GM12878 (cell line): ENCODE measurements around the gene RAD51B. TPM values are rescaled to one million over a fixed set of nuclear protein-coding genes. Genes with fewer than 3 reads are reported as not detected.

Source experiments
- ATAC-seq: fragments of 200-7000 bp; cut with Tn5 transposase; 3 replicates; pipeline ENCODE4 v1.9.1; 2020; ENCODE audit warnings: mild to moderate bottlenecking, moderate library complexity
- BruUV-seq: library from RNA; stranded (reverse); fragments of 400-500 nt; replicated peaks from 2 replicates; lab custom pipeline; 2021; lab: Mats Ljungman, UMichigan
- CTCF ChIA-PET: fragments of 300-600 bp; sonication (Branson Sonifier 250); formaldehyde crosslinking; extraction: SDS; loops from one replicate; lab custom pipeline; 2021; ENCODE audit warnings: inconsistent platforms; lab: Yijun Ruan, JAX
- POLR2A ChIA-PET: fragments of 350-600 bp; formaldehyde crosslinking; extraction: SDS; loops from one replicate; lab custom pipeline; 2021; ENCODE audit warnings: inconsistent platforms; lab: Charles Lee
- RAD21 ChIA-PET: fragments of 300-600 bp; sonication (Branson Sonifier 250); formaldehyde crosslinking; loops from one replicate; lab custom pipeline; 2023; ENCODE audit warnings: antibody characterized with exemption; ENCODE audit not compliant: unreplicated experiment; lab: Charles Lee
- SMC1A ChIA-PET: fragments of 300-600 bp; sonication (Branson Sonifier 250); formaldehyde crosslinking; loops from one replicate; lab custom pipeline; 2023; ENCODE audit not compliant: unreplicated experiment, uncharacterized antibody; lab: Charles Lee
- DNase-seq: peaks from one replicate; pipeline ENCODE4 v3.0.0-alpha.2; 2011; ENCODE audit warnings: low read depth, low spot score
- FAIRE-seq: peaks from 3 replicates; lab custom pipeline; 2011; peaks lifted over from hg19 to GRCh38; lab: Jason Lieb, UNC
- H2AFZ ChIP-seq: 2 replicates; pipeline ENCODE4 v1.6.0; 2011; ENCODE audit warnings: low read depth, low read length, control low read depth; ENCODE audit not compliant: control insufficient read depth
- H3K27ac ChIP-seq: 2 replicates; pipeline ENCODE4 v1.5.1; 2011; ENCODE audit warnings: control low read depth; ENCODE audit not compliant: control insufficient read depth, insufficient read depth
- H3K27me3 ChIP-seq, 2 experiments: replicated peaks in 1 of 2; 2 replicates each; pipeline versions ENCODE4 v1.6.0 to v1.6.1; 2011; ENCODE audit warnings: low read length in 1 of 2; ENCODE audit not compliant: control insufficient read depth in 2 of 2, insufficient read depth in 2 of 2
- H3K36me3 ChIP-seq, 2 experiments: 2 replicates each; pipeline ENCODE4 v1.5.1; 2011; ENCODE audit warnings: low read length in 1 of 2; ENCODE audit not compliant: control insufficient read depth in 2 of 2, insufficient read depth in 2 of 2
- H3K4me1 ChIP-seq: 2 replicates; pipeline ENCODE4 v1.6.1; 2011; ENCODE audit warnings: mild to moderate bottlenecking, low read length, moderate library complexity, mixed read lengths; ENCODE audit not compliant: control insufficient read depth, insufficient read depth
- H3K4me2 ChIP-seq: 2 replicates; pipeline ENCODE4 v1.6.0; 2011; ENCODE audit warnings: control low read depth; ENCODE audit not compliant: control insufficient read depth, insufficient read depth
- H3K4me3 ChIP-seq: fragments of 200-600 bp; sonication (generic); 2 replicates; pipeline ENCODE4 v1.5.1; 2016
- H3K79me2 ChIP-seq: 2 replicates; pipeline ENCODE4 v1.6.0; 2011; ENCODE audit warnings: low read length; ENCODE audit not compliant: control insufficient read depth, insufficient read depth
- H3K9ac ChIP-seq: 2 replicates; pipeline ENCODE4 v1.8.0; 2011; ENCODE audit warnings: low read length, control low read depth, mixed read lengths; ENCODE audit not compliant: control insufficient read depth, insufficient read depth
- H3K9me3 ChIP-seq: replicated peaks from 3 replicates; pipeline ENCODE4 v1.5.1; 2011; ENCODE audit warnings: mild to moderate bottlenecking, low read length; ENCODE audit not compliant: control insufficient read depth, insufficient read depth
- H4K20me1 ChIP-seq: 2 replicates; pipeline ENCODE4 v1.6.0; 2011; ENCODE audit not compliant: control insufficient read depth, insufficient read depth
- SIX5 ChIP-seq: IDR thresholded peaks from 2 replicates; pipeline ENCODE4 v1.6.1; 2011; ENCODE audit warnings: mild to moderate bottlenecking, low read depth, low read length, moderate library complexity; ENCODE audit not compliant: severe bottlenecking
- SMAD1 ChIP-seq: fragments of 450-650 bp; IDR thresholded peaks from 2 replicates; pipeline ENCODE4 v1.6.1; 2018; ENCODE audit warnings: mild to moderate bottlenecking, low read depth; ENCODE audit not compliant: partially characterized antibody
- WGBS: methylation state at CpG from one replicate; pipeline ENCODE4 v1.1.6; 2016; ENCODE audit warnings: low lambda C conversion rate; ENCODE audit not compliant: insufficient replicate concordance, insufficient coverage; ENCODE audit errors: missing lambda C conversion rate; 5-methylcytosine and 5-hydroxymethylcytosine counted together
- in situ Hi-C: fragments of 300-500 bp; cut with MboI; formaldehyde crosslinking; loops from 9 replicates; pipeline ENCODE4 v1.14.3; 2018; ENCODE audit warnings: mixed read lengths
- intact Hi-C: fragments of 100-400 bp; cut with micrococcal nuclease; formaldehyde crosslinking; loops from one replicate; pipeline ENCODE4 v1.14.2; 2022; ENCODE audit not compliant: unreplicated experiment
- polyA plus RNA-seq, 11 experiments: library from polyadenylated mRNA; depleted of rRNA in 4 of 11; unstranded in 6 of 11; stranded (reverse) in 5 of 11; fragments of >200 nt; fragmentation: Nextera tagmentation in 4 of 11; fragmentation: Illumina TruSeq in 1 of 11; extraction: Ambion mirVana in 4 of 11; extraction: Trizol in 1 of 11; gene quantifications; 1 replicate in 1 of 11; 2 replicates in 10 of 11; pipeline versions ENCODE4 v1.2.1 to v1.2.3, GENCODE V29; 2011 to 2016; ENCODE audit warnings: inconsistent platforms in 2 of 11, missing spikeins in 2 of 11, low read depth in 1 of 11
- total RNA-seq, 4 experiments: library from RNA; depleted of rRNA in 3 of 4; stranded (reverse); fragments of >200 nt in 3 of 4; fragmentation: Illumina TruSeq in 1 of 4; extraction: Trizol in 1 of 4; gene quantifications; 2 replicates each; pipeline versions ENCODE4 v1.2.1 to v1.2.3, GENCODE V29; 2013 to 2021
- TF ChIP-seq, protein P1 (sequence below): fragments of 150-350 bp; IDR thresholded peaks from 2 replicates; pipeline ENCODE4 v1.6.1; 2014; ENCODE audit warnings: mild to moderate bottlenecking, low read depth, low read length
- TF ChIP-seq, protein P2 (sequence below): fragments of 450-650 bp; IDR thresholded peaks from 2 replicates; pipeline ENCODE4 v1.6.1; 2018; ENCODE audit warnings: mild to moderate bottlenecking, low read depth, moderate library complexity; ENCODE audit not compliant: partially characterized antibody
- TF ChIP-seq, protein P3 (sequence below): IDR thresholded peaks from 2 replicates; pipeline ENCODE4 v1.6.1; 2012; ENCODE audit warnings: low read depth, low read length, improper control_type of control experiment

Gene RAD51B
- total and polyA plus RNA-seq, 10 of the 15 experiments (the other 5 are each of a cell fraction or from before 2014, with no cell fraction given), result 9.8 to 26.8 (median 21.3) TPM

DNA sequence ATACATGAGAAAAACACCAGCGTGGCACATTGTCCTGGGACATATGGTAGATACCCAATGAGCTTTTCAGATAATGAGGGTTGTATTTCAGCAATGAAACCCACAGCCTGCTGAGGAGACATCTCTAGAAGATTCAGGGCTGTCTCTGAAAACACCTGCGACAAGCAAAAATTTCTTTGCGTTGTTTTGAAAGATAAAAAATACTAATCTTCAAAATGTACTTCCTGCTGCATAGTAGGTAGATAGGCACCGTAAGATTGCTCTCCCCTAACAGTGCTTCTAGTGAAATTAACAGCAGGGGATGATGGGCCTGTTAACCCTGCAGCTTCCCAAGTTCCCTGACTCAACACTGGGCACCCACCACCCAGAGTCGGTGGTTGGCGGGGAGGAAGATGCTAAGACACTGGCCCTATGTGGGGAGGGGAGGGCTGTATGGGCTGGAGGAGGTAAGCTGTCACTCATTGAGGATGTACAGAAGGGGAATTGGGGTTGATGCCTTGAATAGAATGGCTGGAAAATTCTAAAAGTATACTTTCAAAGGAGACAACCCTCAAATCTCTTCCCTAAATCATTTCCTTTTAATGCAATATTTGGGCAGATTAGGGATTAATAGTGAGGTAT lies 953.3 kb downstream of the RAD51B start:
- Histone ChIP-seq H4K20me1 (no peaks in the 10 kb centered on the region), H3K27ac (no peak overlapping the region), H2AFZ (no peak overlapping the region), H3K4me2 (no peak overlapping the region), H3K4me3 (no peak overlapping the region), H3K4me1 (no peaks in the 10 kb centered on the region), H3K27me3 (no peaks in the 10 kb centered on the region), H3K79me2 (no peaks in the 10 kb centered on the region), H3K36me3 (no peaks in the 10 kb centered on the region), H3K9me3 (peaks cover 2% of the 10 kb centered on the region; the same call in 1 of the 3 replicates), H3K9ac (no peak overlapping the region)
- FAIRE-seq, result no peak
- ChIA-PET SMC1A (interaction anchor here (1.0 kb wide), 1 partner anchor 142 kb away, joined by 4 read pairs; no protein-coding TSS in a partner anchor), RAD21 (no interaction called here), CTCF (no interaction called here), POLR2A (no interaction called here)
- no peak for ATAC-seq
- BruUV-seq, result no TSS peak
- intact Hi-C loops (no loop called here), in situ Hi-C loops (no loop called here)
- TF ChIP-seq SMAD1 (no peak), SIX5 (no peak)
- TF ChIP-seq, protein P1, sequence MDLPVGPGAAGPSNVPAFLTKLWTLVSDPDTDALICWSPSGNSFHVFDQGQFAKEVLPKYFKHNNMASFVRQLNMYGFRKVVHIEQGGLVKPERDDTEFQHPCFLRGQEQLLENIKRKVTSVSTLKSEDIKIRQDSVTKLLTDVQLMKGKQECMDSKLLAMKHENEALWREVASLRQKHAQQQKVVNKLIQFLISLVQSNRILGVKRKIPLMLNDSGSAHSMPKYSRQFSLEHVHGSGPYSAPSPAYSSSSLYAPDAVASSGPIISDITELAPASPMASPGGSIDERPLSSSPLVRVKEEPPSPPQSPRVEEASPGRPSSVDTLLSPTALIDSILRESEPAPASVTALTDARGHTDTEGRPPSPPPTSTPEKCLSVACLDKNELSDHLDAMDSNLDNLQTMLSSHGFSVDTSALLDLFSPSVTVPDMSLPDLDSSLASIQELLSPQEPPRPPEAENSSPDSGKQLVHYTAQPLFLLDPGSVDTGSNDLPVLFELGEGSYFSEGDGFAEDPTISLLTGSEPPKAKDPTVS, result no peak
- TF ChIP-seq, protein P2, sequence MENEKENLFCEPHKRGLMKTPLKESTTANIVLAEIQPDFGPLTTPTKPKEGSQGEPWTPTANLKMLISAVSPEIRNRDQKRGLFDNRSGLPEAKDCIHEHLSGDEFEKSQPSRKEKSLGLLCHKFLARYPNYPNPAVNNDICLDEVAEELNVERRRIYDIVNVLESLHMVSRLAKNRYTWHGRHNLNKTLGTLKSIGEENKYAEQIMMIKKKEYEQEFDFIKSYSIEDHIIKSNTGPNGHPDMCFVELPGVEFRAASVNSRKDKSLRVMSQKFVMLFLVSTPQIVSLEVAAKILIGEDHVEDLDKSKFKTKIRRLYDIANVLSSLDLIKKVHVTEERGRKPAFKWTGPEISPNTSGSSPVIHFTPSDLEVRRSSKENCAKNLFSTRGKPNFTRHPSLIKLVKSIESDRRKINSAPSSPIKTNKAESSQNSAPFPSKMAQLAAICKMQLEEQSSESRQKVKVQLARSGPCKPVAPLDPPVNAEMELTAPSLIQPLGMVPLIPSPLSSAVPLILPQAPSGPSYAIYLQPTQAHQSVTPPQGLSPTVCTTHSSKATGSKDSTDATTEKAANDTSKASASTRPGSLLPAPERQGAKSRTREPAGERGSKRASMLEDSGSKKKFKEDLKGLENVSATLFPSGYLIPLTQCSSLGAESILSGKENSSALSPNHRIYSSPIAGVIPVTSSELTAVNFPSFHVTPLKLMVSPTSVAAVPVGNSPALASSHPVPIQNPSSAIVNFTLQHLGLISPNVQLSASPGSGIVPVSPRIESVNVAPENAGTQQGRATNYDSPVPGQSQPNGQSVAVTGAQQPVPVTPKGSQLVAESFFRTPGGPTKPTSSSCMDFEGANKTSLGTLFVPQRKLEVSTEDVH, result no peak
- TF ChIP-seq, protein P3, sequence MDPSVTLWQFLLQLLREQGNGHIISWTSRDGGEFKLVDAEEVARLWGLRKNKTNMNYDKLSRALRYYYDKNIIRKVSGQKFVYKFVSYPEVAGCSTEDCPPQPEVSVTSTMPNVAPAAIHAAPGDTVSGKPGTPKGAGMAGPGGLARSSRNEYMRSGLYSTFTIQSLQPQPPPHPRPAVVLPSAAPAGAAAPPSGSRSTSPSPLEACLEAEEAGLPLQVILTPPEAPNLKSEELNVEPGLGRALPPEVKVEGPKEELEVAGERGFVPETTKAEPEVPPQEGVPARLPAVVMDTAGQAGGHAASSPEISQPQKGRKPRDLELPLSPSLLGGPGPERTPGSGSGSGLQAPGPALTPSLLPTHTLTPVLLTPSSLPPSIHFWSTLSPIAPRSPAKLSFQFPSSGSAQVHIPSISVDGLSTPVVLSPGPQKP, result no peak
- WGBS, result 94% methylated on average over 6 of the region's 6 CpGs
- no peak for DNase-seq
